Ectodermal cell (in vitro differentiated cells): ENCODE data around the gene SIK1.
"Not testable (repeated sequence)": the region's sequence is repeated elsewhere in the genome, so short reads cannot be mapped to it uniquely, and the experiment has no call there.

Experiments
- H3K27ac ChIP-seq: 2 replicates; pipeline ENCODE4 v1.7.0; 2013; ENCODE audit warnings: mild to moderate bottlenecking, low read depth, low read length; ENCODE audit not compliant: insufficient read depth, poor library complexity, severe bottlenecking
- H3K27me3 ChIP-seq: 2 replicates; pipeline ENCODE4 v1.7.0; 2013; ENCODE audit warnings: mild to moderate bottlenecking, low read length; ENCODE audit not compliant: insufficient read depth, control insufficient read depth, poor library complexity, severe bottlenecking
- H3K36me3 ChIP-seq: one replicate; pipeline ENCODE4 v1.7.0; 2013; ENCODE audit warnings: low read length; ENCODE audit not compliant: control insufficient read depth, insufficient read depth
- H3K4me1 ChIP-seq: one replicate; pipeline ENCODE4 v1.7.0; 2013; ENCODE audit warnings: low read length; ENCODE audit not compliant: control insufficient read depth, insufficient read depth
- H3K4me3 ChIP-seq: 2 replicates; pipeline ENCODE4 v1.7.0; 2013; ENCODE audit warnings: low read depth, low read length, control low read depth; ENCODE audit not compliant: insufficient read depth
- H3K9me3 ChIP-seq: 2 replicates; pipeline ENCODE4 v1.7.0; 2013; ENCODE audit warnings: mild to moderate bottlenecking, low read length, moderate library complexity; ENCODE audit not compliant: control insufficient read depth
- WGBS, 2 experiments: methylation state at CpG; one replicate each; pipeline ENCODE4 v1.1.7; 2013; ENCODE audit warnings: missing lambda C conversion rate in 2 of 2; 5-methylcytosine and 5-hydroxymethylcytosine counted together

The SIK1 gene

GRCh38 chr21:43396788-43397438 lies 30.0 kb downstream of the SIK1 start:
- not testable (repeated sequence) for H3K27me3 ChIP-seq, H3K27ac ChIP-seq, H3K9me3 ChIP-seq, H3K4me3 ChIP-seq, H3K4me1 ChIP-seq, H3K36me3 ChIP-seq
- no CpG with 5 or more reads among the region's 27 CpGs for WGBS, 2 experiments

GRCh38 chr21:43383351-43383750 lies 43.6 kb downstream of the SIK1 start:
- not testable (repeated sequence) for H3K4me1 ChIP-seq
- no CpG with 5 or more reads among the region's 19 CpGs for WGBS, 2 experiments

GRCh38 chr21:43382902-43383301 lies 44.0 kb downstream of the SIK1 start:
- not testable (repeated sequence) for H3K36me3 ChIP-seq, H3K27me3 ChIP-seq, H3K4me1 ChIP-seq, H3K4me3 ChIP-seq, H3K27ac ChIP-seq, H3K9me3 ChIP-seq
- no CpG with 5 or more reads among the region's 10 CpGs for WGBS, 2 experiments

More at GRCh38 chr21:43383351-43383750, 43.6 kb downstream of the SIK1 start:
- not testable (repeated sequence) for H3K36me3 ChIP-seq, H3K27me3 ChIP-seq, H3K27ac ChIP-seq, H3K4me3 ChIP-seq, H3K9me3 ChIP-seq

- not testable (repeated sequence) for H3K9me3 ChIP-seq, H3K36me3 ChIP-seq, H3K27me3 ChIP-seq, H3K27ac ChIP-seq, H3K4me3 ChIP-seq, H3K4me1 ChIP-seq
- 83 to 89% methylated on average over 3 of the region's 28 CpGs for WGBS, 2 experiments
Measured at GRCh38 chr21:43380852-43381533, 45.9 kb downstream of the SIK1 start.

DNA sequence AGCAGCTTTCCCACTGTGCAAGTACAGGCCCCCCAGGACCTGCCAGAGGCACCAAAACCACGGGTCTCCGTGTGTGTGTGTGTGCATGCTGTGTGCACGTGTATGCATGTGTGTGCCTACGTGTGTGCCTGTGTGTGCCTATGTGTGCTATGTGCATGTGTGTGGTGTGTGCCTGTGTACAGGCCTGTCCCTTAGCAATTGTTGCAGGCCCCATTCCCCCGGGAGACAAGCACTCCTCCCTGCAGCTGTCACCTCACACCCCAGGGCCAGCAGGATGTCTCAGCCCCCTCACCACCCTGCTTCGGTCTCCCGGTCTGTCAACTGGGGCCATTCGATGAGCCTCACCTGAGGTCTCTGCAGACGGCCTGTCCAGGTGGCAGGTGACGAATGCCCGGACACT lies 46.6 kb downstream of the SIK1 start:
- H3K36me3 ChIP-seq, H3K4me1 ChIP-seq, H3K27ac ChIP-seq, H3K27me3 ChIP-seq, H3K9me3 ChIP-seq, H3K4me3 ChIP-seq: not testable (repeated sequence)
- no CpG with 5 or more reads among the region's 11 CpGs for WGBS, 2 experiments

- H3K36me3 ChIP-seq, H3K27ac ChIP-seq, H3K4me1 ChIP-seq, H3K27me3 ChIP-seq, H3K4me3 ChIP-seq, H3K9me3 ChIP-seq: not testable (repeated sequence)
- WGBS, 2 experiments, result 90% methylated on average over 2 of the region's 16 CpGs; no CpG with 5 or more reads in 1 of the 2 experiments
Measured at GRCh38 chr21:43379626-43380122, 47.3 kb downstream of the SIK1 start.

DNA sequence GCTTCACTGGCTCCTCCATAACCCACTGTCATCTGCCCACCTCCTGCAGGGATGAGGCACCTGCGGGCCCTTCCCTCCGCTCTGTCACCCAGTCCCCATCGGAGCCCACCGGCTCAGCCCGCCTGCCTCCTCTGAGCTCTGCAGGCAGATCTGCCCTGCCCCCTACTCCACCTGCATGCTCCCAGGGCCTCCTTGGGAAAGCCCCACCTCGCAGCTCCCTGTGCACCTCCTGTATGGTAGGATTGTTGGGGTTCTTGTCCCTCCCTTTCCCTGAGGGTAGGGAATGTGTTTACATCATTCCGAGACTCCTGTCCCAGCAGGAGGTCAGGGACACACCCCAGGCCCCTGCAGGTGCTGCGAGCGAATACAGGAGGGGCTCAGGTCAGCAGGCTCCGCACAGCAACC lies 50.5 kb downstream of the SIK1 start:
- 85 to 91% methylated on average over 10 of the region's 10 CpGs for WGBS, 2 experiments
- H3K27ac ChIP-seq, result no peak overlapping the region

GRCh38 chr21:43375837-43376477 lies 51.0 kb downstream of the SIK1 start:
- H3K27me3 ChIP-seq, result no peaks in the 10 kb centered on the region
- H3K4me1 ChIP-seq, result no peaks in the 10 kb centered on the region
- H3K36me3 ChIP-seq, result no peaks in the 10 kb centered on the region
- H3K4me3 ChIP-seq, result no peak overlapping the region
- H3K27ac ChIP-seq, result no peak overlapping the region
- no peaks in the 10 kb centered on the region for H3K9me3 ChIP-seq
- 92 to 93% methylated on average over 21 of the region's 21 CpGs for whole genome bisulfite sequencing, 2 experiments

More for the DNA sequence above, 50.5 kb downstream of the SIK1 start:
- Histone ChIP-seq H3K4me1 (no peaks in the 10 kb centered on the region), H3K36me3 (no peaks in the 10 kb centered on the region), H3K4me3 (no peak overlapping the region), H3K27me3 (no peaks in the 10 kb centered on the region), H3K9me3 (no peaks in the 10 kb centered on the region)

- Histone ChIP-seq H3K4me3 (no peak overlapping the region), H3K4me1 (no peaks in the 10 kb centered on the region), H3K36me3 (no peaks in the 10 kb centered on the region), H3K27ac (no peak overlapping the region), H3K9me3 (no peaks in the 10 kb centered on the region), H3K27me3 (no peaks in the 10 kb centered on the region)
- 91 to 93% methylated on average over 17 of the region's 17 CpGs for WGBS, 2 experiments
Measured at GRCh38 chr21:43375006-43375836, 51.7 kb downstream of the SIK1 start.
